Activated CD8-positive, alpha-beta T cell treated with anti-CD3 and anti-CD28 coated beads, Interleukin-2, amount 10 ng/mL, durations not matched to agents 7 days and 5 days (primary cell): ENCODE results near the gene MYO3A. TPM values are rescaled to one million over a fixed set of nuclear protein-coding genes. Genes with fewer than 3 reads are reported as not detected.
"Not testable (repeated sequence)": the region's sequence is repeated elsewhere in the genome, so short reads cannot be mapped to it uniquely, and the experiment has no call there.

ENCODE experiments used
- ATAC-seq: fragments of 150-1000 bp; cut with Tn5 transposase; one replicate; pipeline ENCODE4 v1.10.0; 2021; ENCODE audit warnings: moderate library complexity
- CTCF ChIA-PET: fragments of 350-600 bp; sonication (Branson Sonifier 250); formaldehyde crosslinking; loops from one replicate; lab custom pipeline; 2021; ENCODE audit warnings: antibody characterized with exemption; lab: Charles Lee
- POLR2A ChIA-PET: fragments of 350-600 bp; sonication (Branson Sonifier 250); formaldehyde crosslinking; loops from one replicate; lab custom pipeline; 2021; ENCODE audit warnings: antibody characterized with exemption; lab: Charles Lee
- DNase-seq: peaks from one replicate; pipeline ENCODE4 v3.0.0-alpha.2; 2020
- H3K27ac Mint-ChIP-seq: one replicate; pipeline ENCODE4 v1.8.0; 2021; ENCODE audit warnings: mild to moderate bottlenecking, mixed read lengths
- H3K27me3 Mint-ChIP-seq: one replicate; pipeline ENCODE4 v1.8.0; 2021; ENCODE audit warnings: low read depth, mixed read lengths
- H3K36me3 Mint-ChIP-seq: one replicate; pipeline ENCODE4 v1.8.0; 2021; ENCODE audit warnings: low read depth, mixed read lengths
- H3K4me1 Mint-ChIP-seq: one replicate; pipeline ENCODE4 v1.8.0; 2021; ENCODE audit warnings: low read depth, mixed read lengths
- H3K4me3 Mint-ChIP-seq: one replicate; pipeline ENCODE4 v1.8.0; 2021; ENCODE audit warnings: mild to moderate bottlenecking, mixed read lengths
- H3K9me3 Mint-ChIP-seq: one replicate; pipeline ENCODE4 v1.8.0; 2022; ENCODE audit warnings: mixed read lengths; ENCODE audit not compliant: insufficient read depth
- total RNA-seq, 2 experiments: library from RNA; stranded (reverse); gene quantifications; one replicate each; pipeline ENCODE4 v1.2.3, GENCODE V29; 2021

The MYO3A gene
- total RNA-seq, 2 experiments from 2014 or later = not detected

GRCh38 chr10:25989951-25990350 is 55.9 kb downstream of the MYO3A start:
- Mint-ChIP-seq H3K27ac (no peak overlapping the region), H3K4me1 (no peaks in the 10 kb centered on the region), H3K36me3 (no peaks in the 10 kb centered on the region), H3K9me3 (no peaks in the 10 kb centered on the region), H3K27me3 (no peaks in the 10 kb centered on the region), H3K4me3 (no peak overlapping the region)
- ChIA-PET CTCF (no interaction called here), POLR2A (no interaction called here)
- no peak for ATAC-seq
- DNase-seq = no peak

DNA sequence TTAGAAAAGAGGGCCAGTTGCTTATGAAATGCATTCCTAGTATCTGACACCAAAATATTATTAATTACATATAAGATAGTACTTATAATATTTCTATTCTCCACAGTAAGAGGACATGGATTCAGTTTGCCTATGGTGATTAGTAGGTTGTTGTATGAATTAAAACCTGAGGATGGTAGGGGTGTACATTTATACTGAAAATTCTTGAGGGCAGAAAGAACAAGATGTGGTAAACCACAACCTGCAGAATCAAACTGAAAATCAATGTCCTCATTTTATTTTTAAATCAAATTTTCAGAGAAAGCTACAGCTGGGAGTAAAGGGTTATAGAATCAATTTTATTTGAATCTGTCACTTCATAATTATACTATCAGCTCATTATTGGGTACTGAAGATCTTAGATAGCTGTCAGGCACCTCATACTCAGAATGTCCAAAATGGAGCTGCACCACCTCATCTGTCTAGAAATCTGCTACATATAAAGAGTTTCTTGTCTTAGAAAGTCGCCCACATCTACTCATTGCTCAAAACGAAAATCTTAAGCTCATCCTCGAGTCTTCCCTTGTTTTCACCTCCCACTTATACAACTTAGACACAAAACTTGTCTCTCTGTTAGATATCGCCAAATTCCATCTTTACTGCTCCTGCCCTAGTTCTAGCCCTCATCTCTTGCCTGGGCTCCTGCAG is 65.4 kb downstream of the MYO3A start:
- no peaks in the 10 kb centered on the region for H3K36me3 Mint-ChIP-seq
- POLR2A ChIA-PET = no interaction called here

DNA sequence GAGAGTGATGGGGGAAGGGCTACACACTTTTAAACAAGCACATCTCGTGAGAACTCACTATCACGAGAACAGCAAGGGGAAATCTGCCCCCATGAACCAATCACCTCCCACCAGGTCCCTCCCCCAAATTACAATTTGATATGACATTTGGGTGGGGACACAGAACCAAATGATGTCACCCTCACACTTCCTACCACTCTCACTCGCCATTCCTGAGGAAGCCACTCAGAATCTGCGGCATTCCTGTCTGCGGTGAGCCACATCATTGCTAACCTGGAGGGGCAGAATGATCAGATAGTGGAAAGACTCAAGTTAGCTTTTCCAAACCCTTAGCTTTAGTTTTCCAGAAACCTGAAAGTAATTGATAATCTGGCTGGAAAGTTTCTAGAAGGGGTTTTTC is 66.9 kb downstream of the MYO3A start:
- no peak for ATAC-seq
- no peak overlapping the region for H3K4me3 Mint-ChIP-seq
- POLR2A ChIA-PET = no interaction called here
- H3K27ac Mint-ChIP-seq = no peak overlapping the region
- H3K4me1 Mint-ChIP-seq = no peaks in the 10 kb centered on the region
- DNase-seq = no peak
- H3K36me3 Mint-ChIP-seq = no peaks in the 10 kb centered on the region
- CTCF ChIA-PET = no interaction called here
- H3K27me3 Mint-ChIP-seq = no peaks in the 10 kb centered on the region
- no peaks in the 10 kb centered on the region for H3K9me3 Mint-ChIP-seq

More for the DNA sequence above, 65.4 kb downstream of the MYO3A start:
- CTCF ChIA-PET = interaction anchor here (0.8 to 1.3 kb wide), 2 partner anchors 25 to 123 kb away, joined by 3 read pairs; no protein-coding TSS in a partner anchor
- Mint-ChIP-seq H3K27ac (no peak overlapping the region), H3K4me3 (no peak overlapping the region), H3K27me3 (no peaks in the 10 kb centered on the region), H3K9me3 (no peaks in the 10 kb centered on the region), H3K4me1 (no peaks in the 10 kb centered on the region)
- DNase-seq (no peak), ATAC-seq (no peak)

DNA sequence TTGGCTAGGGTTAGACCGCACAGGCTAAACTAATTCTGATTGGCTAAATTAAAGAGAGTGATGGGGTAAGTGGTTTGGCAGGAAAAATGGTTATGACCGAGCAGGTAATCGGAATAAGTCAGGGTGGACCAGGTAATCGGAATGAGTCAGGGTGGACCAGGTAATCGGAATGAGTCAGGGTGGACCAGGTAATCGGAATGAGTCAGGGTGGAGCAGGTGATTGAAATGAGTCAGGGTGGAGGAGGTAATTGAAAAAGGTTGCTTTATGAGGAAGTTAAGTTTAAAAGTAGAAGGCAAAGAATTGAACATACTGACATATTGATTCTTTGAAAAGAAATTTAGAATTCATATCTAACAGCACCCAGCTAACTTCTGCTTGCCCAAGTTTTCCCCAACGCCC is 68.4 kb downstream of the MYO3A start:
- DNase-seq, CTCF ChIA-PET, H3K4me3 Mint-ChIP-seq: not testable (repeated sequence)

DNA sequence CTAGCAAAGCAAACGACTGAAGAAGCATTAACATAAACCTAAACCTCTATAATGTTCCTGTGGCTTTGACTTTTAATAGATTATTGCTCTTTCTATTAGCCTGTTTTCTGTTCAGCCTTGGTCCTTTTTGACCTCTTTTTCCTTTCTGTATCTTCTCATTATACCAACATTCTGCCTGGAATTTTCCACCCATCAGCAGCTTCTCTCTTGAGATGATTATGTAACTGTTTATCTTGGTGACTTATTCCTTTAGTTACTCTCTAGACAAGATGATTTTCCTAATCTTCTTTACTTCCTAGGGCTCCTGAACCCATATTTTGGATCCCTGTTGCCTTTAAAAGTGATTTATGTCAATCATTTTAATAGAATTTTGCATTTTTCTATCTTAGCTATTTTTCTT is 81.1 kb downstream of the MYO3A start:
- ATAC-seq (no peak), DNase-seq (no peak)
- H3K4me3 Mint-ChIP-seq = no peak overlapping the region
- no peaks in the 10 kb centered on the region for H3K27me3 Mint-ChIP-seq
- no peaks in the 10 kb centered on the region for H3K36me3 Mint-ChIP-seq
- H3K9me3 Mint-ChIP-seq = no peaks in the 10 kb centered on the region
- H3K27ac Mint-ChIP-seq = no peak overlapping the region
- no peaks in the 10 kb centered on the region for H3K4me1 Mint-ChIP-seq
- ChIA-PET POLR2A (no interaction called here), CTCF (no interaction called here)

More for the DNA sequence above, 68.4 kb downstream of the MYO3A start:
- ATAC-seq, H3K36me3 Mint-ChIP-seq, H3K27me3 Mint-ChIP-seq, H3K4me1 Mint-ChIP-seq, H3K9me3 Mint-ChIP-seq, POLR2A ChIA-PET, H3K27ac Mint-ChIP-seq: not testable (repeated sequence)

- ChIA-PET CTCF (no interaction called here), POLR2A (no interaction called here)
- Mint-ChIP-seq H3K9me3 (no peaks in the 10 kb centered on the region), H3K27me3 (no peaks in the 10 kb centered on the region), H3K4me3 (no peak overlapping the region), H3K36me3 (no peaks in the 10 kb centered on the region), H3K4me1 (no peaks in the 10 kb centered on the region), H3K27ac (no peak overlapping the region)
- DNase-seq = no peak
- no peak for ATAC-seq
Measured at GRCh38 chr10:26022831-26023230, 88.8 kb downstream of the MYO3A start.

- Mint-ChIP-seq H3K4me1 (no peaks in the 10 kb centered on the region), H3K9me3 (no peaks in the 10 kb centered on the region), H3K27ac (no peak overlapping the region), H3K36me3 (no peaks in the 10 kb centered on the region), H3K4me3 (no peak overlapping the region), H3K27me3 (no peaks in the 10 kb centered on the region)
- DNase-seq (no peak), ATAC-seq (no peak)
- POLR2A ChIA-PET = no interaction called here
- CTCF ChIA-PET = interaction anchor here (0.6 to 1.2 kb wide), 2 partner anchors 15 to 25 kb away, joined by 3 read pairs; no protein-coding TSS in a partner anchor
Measured at GRCh38 chr10:26024303-26024702, 90.3 kb downstream of the MYO3A start.

- ChIA-PET POLR2A (no interaction called here), CTCF (no interaction called here)
- Mint-ChIP-seq H3K4me1 (no peaks in the 10 kb centered on the region), H3K27me3 (no peaks in the 10 kb centered on the region), H3K9me3 (no peaks in the 10 kb centered on the region), H3K36me3 (no peaks in the 10 kb centered on the region), H3K27ac (no peak overlapping the region), H3K4me3 (no peak overlapping the region)
- ATAC-seq = no peak
- DNase-seq = no peak
Measured at GRCh38 chr10:26025523-26025922, 91.5 kb downstream of the MYO3A start.

- H3K36me3 Mint-ChIP-seq = no peaks in the 10 kb centered on the region
- H3K4me3 Mint-ChIP-seq = no peak overlapping the region
- H3K4me1 Mint-ChIP-seq = no peaks in the 10 kb centered on the region
- no peaks in the 10 kb centered on the region for H3K9me3 Mint-ChIP-seq
- H3K27me3 Mint-ChIP-seq = no peaks in the 10 kb centered on the region
- DNase-seq (no peak), ATAC-seq (no peak)
- ChIA-PET POLR2A (no interaction called here), CTCF (no interaction called here)
- H3K27ac Mint-ChIP-seq = no peak overlapping the region
Measured at GRCh38 chr10:26029858-26030257, 95.8 kb downstream of the MYO3A start.

DNA sequence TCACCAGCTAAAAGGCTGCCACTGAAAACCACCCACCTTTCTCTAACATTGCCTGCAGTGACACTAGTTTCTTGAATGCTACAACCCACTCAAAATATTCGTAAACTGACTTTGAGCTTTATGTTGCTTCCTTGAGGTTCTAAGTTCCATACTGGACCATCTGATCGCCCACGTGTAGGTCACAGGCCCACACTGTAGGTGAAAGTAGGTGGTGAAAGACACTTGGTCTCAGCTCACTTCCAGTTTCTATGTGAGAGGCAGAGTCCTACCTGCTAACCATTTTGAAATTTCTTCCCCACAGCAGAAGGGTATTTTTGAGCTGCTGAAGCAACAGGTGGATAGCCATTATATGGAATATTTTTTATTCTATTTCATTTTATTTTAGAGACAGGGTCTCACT is 97.3 kb downstream of the MYO3A start:
- POLR2A ChIA-PET = no interaction called here

DNA sequence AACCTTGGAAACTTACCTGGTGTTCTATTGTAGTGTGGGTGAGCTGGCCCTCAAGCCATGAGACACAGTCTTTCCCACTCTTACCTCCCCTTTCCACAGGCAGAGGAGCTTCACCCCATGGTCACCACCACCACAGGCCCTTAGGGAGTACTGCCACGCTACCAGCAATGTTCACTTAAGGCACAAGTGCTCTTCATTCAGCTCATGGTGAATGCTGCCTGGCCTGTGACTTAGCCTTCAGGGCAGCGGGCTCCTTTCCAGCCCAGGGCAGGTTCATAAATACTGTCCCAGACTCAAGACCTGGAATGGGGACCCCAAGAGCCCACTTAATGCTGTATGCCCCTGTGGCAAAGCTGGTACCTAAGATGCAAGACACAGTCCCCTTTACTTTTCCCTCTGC is 109.4 kb downstream of the MYO3A start:
- Mint-ChIP-seq H3K36me3 (no peaks in the 10 kb centered on the region), H3K27me3 (no peaks in the 10 kb centered on the region), H3K4me1 (no peaks in the 10 kb centered on the region), H3K4me3 (no peak overlapping the region), H3K27ac (no peak overlapping the region), H3K9me3 (no peaks in the 10 kb centered on the region)
- CTCF ChIA-PET = no interaction called here
- DNase-seq (no peak), ATAC-seq (no peak)
- POLR2A ChIA-PET = no interaction called here

More for the DNA sequence above, 97.3 kb downstream of the MYO3A start:
- H3K36me3 Mint-ChIP-seq = no peaks in the 10 kb centered on the region
- H3K27ac Mint-ChIP-seq = no peak overlapping the region
- H3K4me1 Mint-ChIP-seq = no peaks in the 10 kb centered on the region
- CTCF ChIA-PET = no interaction called here
- no peak overlapping the region for H3K4me3 Mint-ChIP-seq
- H3K9me3 Mint-ChIP-seq = no peaks in the 10 kb centered on the region
- no peak for DNase-seq
- no peaks in the 10 kb centered on the region for H3K27me3 Mint-ChIP-seq
- ATAC-seq = no peak

- ATAC-seq (no peak), DNase-seq (no peak)
- no peaks in the 10 kb centered on the region for H3K27me3 Mint-ChIP-seq
- POLR2A ChIA-PET = no interaction called here
- CTCF ChIA-PET = no interaction called here
- H3K36me3 Mint-ChIP-seq = no peaks in the 10 kb centered on the region
- H3K9me3 Mint-ChIP-seq = no peaks in the 10 kb centered on the region
- no peak overlapping the region for H3K27ac Mint-ChIP-seq
- no peak overlapping the region for H3K4me3 Mint-ChIP-seq
- no peaks in the 10 kb centered on the region for H3K4me1 Mint-ChIP-seq
Measured at GRCh38 chr10:26044141-26044749, 110.2 kb downstream of the MYO3A start.
